ENCODE data around the gene NKX1-2.

DNA sequence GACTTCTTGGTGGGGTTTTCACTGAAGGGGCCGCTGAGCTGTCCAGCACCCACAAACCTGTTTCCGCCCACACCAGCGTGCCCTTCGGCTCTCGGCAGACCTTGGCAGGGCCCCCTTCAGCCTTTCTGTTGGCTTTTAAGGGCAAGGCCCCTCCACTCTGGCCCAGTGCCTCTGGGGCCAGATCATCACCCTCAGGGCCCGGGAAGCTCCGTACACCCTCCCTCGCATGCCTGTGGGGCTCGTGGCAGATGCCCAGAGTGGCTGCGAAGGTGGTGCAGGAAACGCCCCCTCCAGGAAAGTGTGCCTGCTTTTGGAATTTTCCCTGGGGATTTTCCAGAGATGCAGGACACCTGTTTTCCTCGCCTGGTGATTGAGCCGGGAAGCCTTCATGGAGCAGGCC lies 18.8 kb upstream of the NKX1-2 start:
- TF ChIP-seq, protein P1, sequence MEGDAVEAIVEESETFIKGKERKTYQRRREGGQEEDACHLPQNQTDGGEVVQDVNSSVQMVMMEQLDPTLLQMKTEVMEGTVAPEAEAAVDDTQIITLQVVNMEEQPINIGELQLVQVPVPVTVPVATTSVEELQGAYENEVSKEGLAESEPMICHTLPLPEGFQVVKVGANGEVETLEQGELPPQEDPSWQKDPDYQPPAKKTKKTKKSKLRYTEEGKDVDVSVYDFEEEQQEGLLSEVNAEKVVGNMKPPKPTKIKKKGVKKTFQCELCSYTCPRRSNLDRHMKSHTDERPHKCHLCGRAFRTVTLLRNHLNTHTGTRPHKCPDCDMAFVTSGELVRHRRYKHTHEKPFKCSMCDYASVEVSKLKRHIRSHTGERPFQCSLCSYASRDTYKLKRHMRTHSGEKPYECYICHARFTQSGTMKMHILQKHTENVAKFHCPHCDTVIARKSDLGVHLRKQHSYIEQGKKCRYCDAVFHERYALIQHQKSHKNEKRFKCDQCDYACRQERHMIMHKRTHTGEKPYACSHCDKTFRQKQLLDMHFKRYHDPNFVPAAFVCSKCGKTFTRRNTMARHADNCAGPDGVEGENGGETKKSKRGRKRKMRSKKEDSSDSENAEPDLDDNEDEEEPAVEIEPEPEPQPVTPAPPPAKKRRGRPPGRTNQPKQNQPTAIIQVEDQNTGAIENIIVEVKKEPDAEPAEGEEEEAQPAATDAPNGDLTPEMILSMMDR (IDR thresholded peaks at IDR 0.05): no peak
- TF ChIP-seq POLR2A (IDR thresholded peaks at IDR 0.05): no peak
